Neural progenitor cell (in vitro differentiated cells): ENCODE measurements around the gene PARD3B.

ENCODE experiments used
- EZH2phosphoT487 ChIP-seq: fragments of 200-600 bp; sonication (generic); IDR thresholded peaks from 2 replicates; pipeline ENCODE4 v1.6.1; 2017; ENCODE audit warnings: antibody characterized with exemption
- TF ChIP-seq, protein P1 (sequence below): fragments of 200-600 bp; sonication (generic); IDR thresholded peaks from 2 replicates; pipeline ENCODE4 v1.5.1; 2017; ENCODE audit warnings: antibody characterized with exemption, mild to moderate bottlenecking

- TF ChIP-seq, protein P1, sequence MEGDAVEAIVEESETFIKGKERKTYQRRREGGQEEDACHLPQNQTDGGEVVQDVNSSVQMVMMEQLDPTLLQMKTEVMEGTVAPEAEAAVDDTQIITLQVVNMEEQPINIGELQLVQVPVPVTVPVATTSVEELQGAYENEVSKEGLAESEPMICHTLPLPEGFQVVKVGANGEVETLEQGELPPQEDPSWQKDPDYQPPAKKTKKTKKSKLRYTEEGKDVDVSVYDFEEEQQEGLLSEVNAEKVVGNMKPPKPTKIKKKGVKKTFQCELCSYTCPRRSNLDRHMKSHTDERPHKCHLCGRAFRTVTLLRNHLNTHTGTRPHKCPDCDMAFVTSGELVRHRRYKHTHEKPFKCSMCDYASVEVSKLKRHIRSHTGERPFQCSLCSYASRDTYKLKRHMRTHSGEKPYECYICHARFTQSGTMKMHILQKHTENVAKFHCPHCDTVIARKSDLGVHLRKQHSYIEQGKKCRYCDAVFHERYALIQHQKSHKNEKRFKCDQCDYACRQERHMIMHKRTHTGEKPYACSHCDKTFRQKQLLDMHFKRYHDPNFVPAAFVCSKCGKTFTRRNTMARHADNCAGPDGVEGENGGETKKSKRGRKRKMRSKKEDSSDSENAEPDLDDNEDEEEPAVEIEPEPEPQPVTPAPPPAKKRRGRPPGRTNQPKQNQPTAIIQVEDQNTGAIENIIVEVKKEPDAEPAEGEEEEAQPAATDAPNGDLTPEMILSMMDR, result no peak
- no peak for TF ChIP-seq EZH2phosphoT487
These were observed 477.6 kb downstream of the PARD3B start for GRCh38 chr2:205022841-205023240.
